Tibial nerve (tissue), 4 donors: Measurements from ENCODE around the gene GPC5.

Experiments
- EP300 ChIP-seq, 2 donors: sonication (generic); formaldehyde crosslinking; IDR thresholded peaks; one replicate each; pipeline ENCODE4 v1.6.1; 2017; ENCODE audit warnings: antibody characterized with exemption in 2 of 2, mild to moderate bottlenecking in 1 of 2
- POLR2A ChIP-seq, 2 donors: fragments of 450-650 bp; IDR thresholded peaks; one replicate each; pipeline ENCODE4 v1.6.1; 2017; ENCODE audit warnings: antibody characterized with exemption in 2 of 2, mild to moderate bottlenecking in 2 of 2, moderate library complexity in 2 of 2
- TF ChIP-seq, protein P1 (sequence below), 5 experiments: fragments of 200-600 bp in 3 of 5; fragments of 450-650 bp in 2 of 5; sonication (generic) in 3 of 5; IDR thresholded peaks; one replicate each; pipeline ENCODE4 v1.5.1; 2016 to 2019; ENCODE audit warnings: antibody characterized with exemption in 5 of 5, mild to moderate bottlenecking in 3 of 5, moderate library complexity in 2 of 5

DNA sequence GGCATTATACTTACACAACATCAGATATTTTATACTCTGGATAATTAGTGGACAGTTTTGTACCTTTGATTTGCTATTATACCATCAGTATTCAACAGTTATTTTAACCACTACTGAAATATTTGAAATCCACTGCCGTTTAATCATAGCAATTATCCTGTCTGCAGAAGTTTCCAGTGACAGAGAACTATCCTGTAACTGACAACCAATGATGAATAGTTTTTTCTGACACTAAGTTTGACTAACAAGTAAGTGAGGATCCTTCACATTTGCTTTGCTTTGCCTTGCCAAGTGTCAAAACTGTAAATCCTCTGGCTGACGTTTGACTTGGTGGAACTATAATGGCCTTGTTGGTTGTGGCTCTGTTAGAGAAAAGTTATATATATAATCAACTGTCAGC is 410.7 kb downstream of the GPC5 start:
- TF ChIP-seq, protein P1, sequence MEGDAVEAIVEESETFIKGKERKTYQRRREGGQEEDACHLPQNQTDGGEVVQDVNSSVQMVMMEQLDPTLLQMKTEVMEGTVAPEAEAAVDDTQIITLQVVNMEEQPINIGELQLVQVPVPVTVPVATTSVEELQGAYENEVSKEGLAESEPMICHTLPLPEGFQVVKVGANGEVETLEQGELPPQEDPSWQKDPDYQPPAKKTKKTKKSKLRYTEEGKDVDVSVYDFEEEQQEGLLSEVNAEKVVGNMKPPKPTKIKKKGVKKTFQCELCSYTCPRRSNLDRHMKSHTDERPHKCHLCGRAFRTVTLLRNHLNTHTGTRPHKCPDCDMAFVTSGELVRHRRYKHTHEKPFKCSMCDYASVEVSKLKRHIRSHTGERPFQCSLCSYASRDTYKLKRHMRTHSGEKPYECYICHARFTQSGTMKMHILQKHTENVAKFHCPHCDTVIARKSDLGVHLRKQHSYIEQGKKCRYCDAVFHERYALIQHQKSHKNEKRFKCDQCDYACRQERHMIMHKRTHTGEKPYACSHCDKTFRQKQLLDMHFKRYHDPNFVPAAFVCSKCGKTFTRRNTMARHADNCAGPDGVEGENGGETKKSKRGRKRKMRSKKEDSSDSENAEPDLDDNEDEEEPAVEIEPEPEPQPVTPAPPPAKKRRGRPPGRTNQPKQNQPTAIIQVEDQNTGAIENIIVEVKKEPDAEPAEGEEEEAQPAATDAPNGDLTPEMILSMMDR (IDR thresholded peaks at IDR 0.05): no peak
- TF ChIP-seq EP300 (IDR thresholded peaks at IDR 0.05) (no peak), POLR2A (IDR thresholded peaks at IDR 0.05) (no peak)
